Activated CD4-positive, alpha-beta T cell treated with anti-CD3 and anti-CD28 coated beads, Interleukin-10, Interleukin-2, amounts not matched to agents 100 ng/mL and 50 ng/mL, durations not matched to agents 16 hours and 8 hours (primary cell): ENCODE data around the gene RUNX3.

Experiments used
- DNase-seq: peaks from one replicate; pipeline ENCODE4 v3.0.0-alpha.2; 2020

Gene RUNX3

GRCh38 chr1:24963099-24963872 is 33.2 kb upstream of the RUNX3 start:
- DNase-seq = peak; percentile 67

- no peak for DNase-seq
Measured at GRCh38 chr1:24961961-24962861, 32.1 kb upstream of the RUNX3 start.

GRCh38 chr1:24961334-24961733 is 31.3 kb upstream of the RUNX3 start:
- DNase-seq = peak; percentile 44

- DNase-seq = no peak
Measured at GRCh38 chr1:24960071-24960801, 30.2 kb upstream of the RUNX3 start.

GRCh38 chr1:24959623-24959975 is 29.5 kb upstream of the RUNX3 start:
- no peak for DNase-seq

DNA sequence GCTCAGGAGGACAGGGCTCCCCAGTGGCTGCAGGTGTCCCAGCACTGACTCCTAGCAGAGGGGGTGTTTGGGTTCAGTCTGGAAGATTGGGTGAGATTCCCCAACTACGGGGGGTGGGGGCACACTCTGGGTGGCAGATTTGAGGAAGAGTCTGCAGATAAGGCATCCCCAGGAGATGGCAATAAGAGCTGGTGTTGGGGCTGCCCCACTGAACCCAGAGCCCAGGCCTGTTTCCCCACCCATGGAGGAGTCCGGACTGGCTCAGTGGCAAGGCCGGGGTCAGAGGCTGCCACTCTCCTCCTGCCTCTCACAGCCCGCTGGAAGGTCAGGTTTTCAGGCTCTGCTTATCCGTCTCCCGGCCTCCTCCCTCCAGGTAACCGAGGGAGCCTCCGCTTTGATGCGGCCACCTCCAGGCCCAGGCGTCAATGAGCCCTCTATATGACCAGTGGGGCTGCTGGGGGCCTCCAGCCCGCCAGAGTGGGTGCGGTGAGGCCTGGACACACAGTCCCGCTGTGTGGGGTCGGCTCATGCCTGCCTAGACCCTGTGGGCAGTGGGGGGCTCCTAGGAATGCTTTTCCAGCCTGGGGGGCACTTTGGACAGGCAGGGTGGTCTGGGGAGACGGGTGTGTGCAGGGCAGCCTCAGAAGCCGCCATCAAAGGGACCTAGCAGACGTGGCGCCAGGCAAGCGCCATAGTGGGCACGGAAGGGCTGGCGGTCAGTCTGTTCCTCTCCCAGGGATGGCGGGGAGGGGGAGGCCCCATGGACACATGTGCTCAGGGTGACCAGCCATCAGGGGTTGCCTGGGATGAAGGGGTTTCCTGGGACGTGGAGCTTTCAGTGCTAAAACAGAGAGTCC is 28.9 kb upstream of the RUNX3 start:
- DNase-seq = no peak

- no peak for DNase-seq
Measured at GRCh38 chr1:24957808-24958752, 28.0 kb upstream of the RUNX3 start.

GRCh38 chr1:24957016-24957807 is 27.1 kb upstream of the RUNX3 start:
- DNase-seq = peak; percentile 70

- no peak for DNase-seq
Measured at GRCh38 chr1:24955779-24956365, 25.8 kb upstream of the RUNX3 start.

- DNase-seq = peak; percentile 96
Measured at GRCh38 chr1:24955161-24955560, 25.1 kb upstream of the RUNX3 start.

DNA sequence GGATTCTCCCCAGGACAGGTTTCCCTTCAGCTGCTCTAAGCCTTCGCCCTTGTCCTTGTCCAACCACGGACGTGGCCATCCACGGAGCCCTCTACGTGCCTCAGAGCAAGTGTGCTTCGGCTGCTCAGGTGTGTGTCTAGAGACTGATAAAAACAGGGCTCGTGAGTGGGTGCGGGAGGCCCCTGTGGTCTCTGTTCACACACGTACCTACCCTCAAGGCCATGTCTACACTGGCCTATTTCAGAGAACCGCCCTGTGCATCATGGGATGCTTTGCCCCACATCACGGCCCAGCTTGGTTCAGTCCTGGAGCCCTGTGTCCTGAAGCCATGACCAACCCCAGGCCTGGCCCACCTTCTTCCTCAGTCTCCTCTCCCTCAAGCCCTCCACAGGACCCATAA is 24.6 kb upstream of the RUNX3 start:
- DNase-seq = no peak

GRCh38 chr1:24954022-24954421 is 23.9 kb upstream of the RUNX3 start:
- DNase-seq = no peak

DNA sequence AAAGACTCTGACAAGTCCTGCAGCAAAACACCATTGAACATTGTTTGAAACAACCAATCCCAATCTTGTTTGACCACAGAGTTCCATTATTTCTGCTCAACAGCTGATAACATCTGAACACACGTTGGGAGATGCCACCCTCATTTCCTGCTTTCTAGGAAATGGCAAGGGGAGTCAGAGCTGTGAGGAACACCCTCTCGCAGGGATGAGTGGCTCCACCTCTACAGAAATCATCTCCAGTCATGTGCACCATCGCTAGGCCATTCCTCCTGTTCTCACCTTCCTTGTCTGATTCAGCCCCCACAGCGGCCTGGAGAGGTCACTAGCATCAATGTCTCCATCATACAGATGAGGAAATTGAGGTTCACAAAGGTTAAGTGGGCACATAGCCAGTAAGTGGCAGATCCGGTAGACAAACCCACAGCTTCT is 22.4 kb upstream of the RUNX3 start:
- DNase-seq = peak; percentile 81

DNA sequence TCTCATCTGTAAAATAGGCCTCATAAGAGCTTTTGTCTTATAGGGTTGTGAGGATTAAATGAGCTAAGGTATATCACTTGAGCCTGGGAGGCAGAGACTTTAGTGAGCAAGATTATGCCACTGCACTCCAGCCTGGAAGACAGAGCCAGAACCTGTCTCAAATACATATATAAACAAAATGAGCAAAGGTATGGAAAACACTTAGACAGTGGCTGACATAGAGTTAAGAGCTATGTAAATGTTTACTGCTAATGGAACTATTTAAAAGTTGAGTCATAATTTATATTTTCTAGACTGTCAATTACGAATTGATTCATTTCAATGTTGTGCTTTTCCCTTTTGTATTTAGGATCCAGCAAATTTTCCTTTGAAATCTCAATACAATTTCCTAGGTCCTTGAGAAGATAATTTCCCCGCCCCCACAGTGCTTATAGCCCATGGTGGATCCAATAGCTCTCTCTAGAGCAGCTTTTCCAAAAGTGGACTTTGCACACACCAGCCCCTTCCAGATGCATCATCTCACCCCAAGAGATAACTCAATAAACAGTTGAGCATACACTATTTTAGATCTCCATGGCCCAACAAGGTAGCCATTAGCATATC is 21.8 kb upstream of the RUNX3 start:
- no peak for DNase-seq

GRCh38 chr1:24951337-24951736 is 21.3 kb upstream of the RUNX3 start:
- peak; percentile 67 for DNase-seq

DNA sequence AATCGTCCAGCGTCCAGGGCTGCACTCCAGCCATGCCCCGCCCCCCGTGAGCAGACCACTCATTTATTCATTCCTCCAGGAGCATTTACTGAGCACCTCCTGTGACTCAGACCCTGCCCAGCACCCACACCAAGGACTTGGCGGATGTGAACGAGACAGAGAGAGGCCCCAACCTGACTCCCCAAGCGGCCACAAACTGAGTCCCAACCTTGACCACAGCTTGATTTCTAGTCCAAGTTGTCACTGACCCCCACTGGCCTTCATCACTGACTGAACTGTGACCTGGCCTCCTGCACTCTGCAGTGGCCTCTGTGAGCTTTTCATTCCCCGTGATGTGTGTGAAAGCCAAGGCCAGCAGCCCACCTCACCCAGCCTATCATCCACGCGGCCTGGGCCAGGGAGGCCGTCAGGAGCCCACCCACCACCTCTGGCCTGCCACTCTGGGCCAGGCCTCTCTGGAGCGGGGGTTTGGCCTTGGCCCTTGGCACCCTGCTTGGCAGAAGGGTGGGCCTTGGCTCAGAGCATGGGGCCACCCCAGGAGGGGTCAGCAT is 19.3 kb upstream of the RUNX3 start:
- DNase-seq = no peak

- DNase-seq = no peak
Measured at GRCh38 chr1:24948079-24948827, 18.2 kb upstream of the RUNX3 start.
